ENCODE results near the gene SPRYD4. TPM values are rescaled to one million over a fixed set of nuclear protein-coding genes. Genes with fewer than 3 reads are reported as not detected.
A peak's percentile ranks its signal among the peaks of the same experiment; 100 is the strongest.

Gene SPRYD4
- total RNA-seq, 1 donor from 2014 or later, result 1.1 TPM

DNA sequence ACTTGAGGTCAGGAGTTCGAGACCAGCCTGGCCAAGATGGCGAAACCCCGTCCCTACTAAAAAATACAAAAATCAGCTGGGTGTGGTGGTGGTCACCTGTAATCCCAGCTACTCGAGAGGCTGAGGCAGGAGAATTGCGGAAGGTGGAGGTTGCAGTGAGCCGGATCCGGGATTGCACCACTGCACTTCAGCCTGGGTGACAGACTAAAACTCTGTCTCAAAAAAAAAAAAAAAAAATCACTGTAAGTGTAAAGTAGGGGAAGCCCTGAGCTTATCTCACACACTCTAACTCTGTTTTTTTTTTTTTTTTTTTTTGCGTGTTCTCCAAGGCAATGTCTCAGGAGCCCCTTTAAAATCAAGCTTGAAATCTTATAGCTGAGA is 52.8 kb downstream of the SPRYD4 start:
- no peaks in the 10 kb centered on the region for H3K27me3 ChIP-seq (ENCODE audit: control insufficient read depth, insufficient read depth, low read length)
- DNase-seq (ENCODE audit: low read depth), result no peak
- H3K4me3 ChIP-seq (ENCODE audit: low read depth, low read length), result peak overlapping the region; percentile 52
- FAIRE-seq, result no peak
- H3K36me3 ChIP-seq (ENCODE audit: control insufficient read depth, insufficient read depth, low read length), result no peaks in the 10 kb centered on the region
- TF ChIP-seq, protein P1, sequence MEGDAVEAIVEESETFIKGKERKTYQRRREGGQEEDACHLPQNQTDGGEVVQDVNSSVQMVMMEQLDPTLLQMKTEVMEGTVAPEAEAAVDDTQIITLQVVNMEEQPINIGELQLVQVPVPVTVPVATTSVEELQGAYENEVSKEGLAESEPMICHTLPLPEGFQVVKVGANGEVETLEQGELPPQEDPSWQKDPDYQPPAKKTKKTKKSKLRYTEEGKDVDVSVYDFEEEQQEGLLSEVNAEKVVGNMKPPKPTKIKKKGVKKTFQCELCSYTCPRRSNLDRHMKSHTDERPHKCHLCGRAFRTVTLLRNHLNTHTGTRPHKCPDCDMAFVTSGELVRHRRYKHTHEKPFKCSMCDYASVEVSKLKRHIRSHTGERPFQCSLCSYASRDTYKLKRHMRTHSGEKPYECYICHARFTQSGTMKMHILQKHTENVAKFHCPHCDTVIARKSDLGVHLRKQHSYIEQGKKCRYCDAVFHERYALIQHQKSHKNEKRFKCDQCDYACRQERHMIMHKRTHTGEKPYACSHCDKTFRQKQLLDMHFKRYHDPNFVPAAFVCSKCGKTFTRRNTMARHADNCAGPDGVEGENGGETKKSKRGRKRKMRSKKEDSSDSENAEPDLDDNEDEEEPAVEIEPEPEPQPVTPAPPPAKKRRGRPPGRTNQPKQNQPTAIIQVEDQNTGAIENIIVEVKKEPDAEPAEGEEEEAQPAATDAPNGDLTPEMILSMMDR (IDR thresholded peaks at IDR 0.05; ENCODE audit: insufficient read depth, low read length, severe bottlenecking), result no peak

DNA sequence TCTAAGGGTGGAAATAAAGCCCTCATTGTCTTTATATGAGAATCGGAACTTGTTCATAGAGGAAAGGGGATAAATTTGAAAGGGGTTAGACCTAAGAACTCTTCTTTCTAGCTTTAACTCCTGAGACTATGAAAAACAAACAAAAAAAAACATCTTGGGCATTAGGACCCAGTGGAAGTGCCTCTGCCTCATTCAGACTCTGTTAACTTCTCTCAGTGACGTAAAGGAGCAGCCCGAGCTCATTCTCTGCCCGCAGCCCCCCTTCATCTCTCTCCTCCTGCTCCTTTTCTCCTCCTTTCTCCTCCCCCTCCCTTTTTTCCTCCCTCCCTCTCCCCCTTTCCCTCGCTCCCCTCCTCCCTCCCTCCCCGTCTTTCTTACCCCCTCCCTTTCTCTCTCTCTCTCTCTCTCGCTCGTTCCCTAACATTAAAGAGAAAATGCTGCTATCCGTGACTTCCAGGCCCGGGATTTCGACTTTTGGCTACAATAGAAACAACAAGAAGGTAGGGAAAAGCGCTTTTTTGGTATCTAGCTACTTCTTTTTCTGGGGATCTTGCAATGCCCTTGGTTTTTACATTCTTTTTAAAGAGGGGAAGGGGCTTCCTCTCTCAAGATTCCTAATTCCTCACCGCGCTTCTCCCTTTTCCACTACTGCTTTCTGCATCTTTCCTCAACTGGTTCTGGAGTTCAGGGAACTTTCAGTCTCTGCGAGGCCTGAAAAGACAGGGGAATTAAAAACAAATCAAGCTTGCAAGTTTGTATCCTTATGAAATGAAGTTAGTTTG is 53.4 kb downstream of the SPRYD4 start, which contains the start of gene RBMS2:
RBMS2 (plus strand) TSS at position 231 of the 782 bp plus-strand sequence; CDS start at position 435, 204 bp downstream.
- no peaks in the 10 kb centered on the region for H3K36me3 ChIP-seq (ENCODE audit: control insufficient read depth, insufficient read depth, low read length)
- no peaks in the 10 kb centered on the region for H3K27me3 ChIP-seq (ENCODE audit: control insufficient read depth, insufficient read depth, low read length)
- TF ChIP-seq, protein P1 (IDR thresholded peaks at IDR 0.05; ENCODE audit: insufficient read depth, low read length, severe bottlenecking), result no peak
- DNase-seq (ENCODE audit: low read depth) (peak; percentile 85), FAIRE-seq (no peak)
- peak within 1 kb of the TSS; percentile 52 for H3K4me3 ChIP-seq (ENCODE audit: low read depth, low read length)

DNA sequence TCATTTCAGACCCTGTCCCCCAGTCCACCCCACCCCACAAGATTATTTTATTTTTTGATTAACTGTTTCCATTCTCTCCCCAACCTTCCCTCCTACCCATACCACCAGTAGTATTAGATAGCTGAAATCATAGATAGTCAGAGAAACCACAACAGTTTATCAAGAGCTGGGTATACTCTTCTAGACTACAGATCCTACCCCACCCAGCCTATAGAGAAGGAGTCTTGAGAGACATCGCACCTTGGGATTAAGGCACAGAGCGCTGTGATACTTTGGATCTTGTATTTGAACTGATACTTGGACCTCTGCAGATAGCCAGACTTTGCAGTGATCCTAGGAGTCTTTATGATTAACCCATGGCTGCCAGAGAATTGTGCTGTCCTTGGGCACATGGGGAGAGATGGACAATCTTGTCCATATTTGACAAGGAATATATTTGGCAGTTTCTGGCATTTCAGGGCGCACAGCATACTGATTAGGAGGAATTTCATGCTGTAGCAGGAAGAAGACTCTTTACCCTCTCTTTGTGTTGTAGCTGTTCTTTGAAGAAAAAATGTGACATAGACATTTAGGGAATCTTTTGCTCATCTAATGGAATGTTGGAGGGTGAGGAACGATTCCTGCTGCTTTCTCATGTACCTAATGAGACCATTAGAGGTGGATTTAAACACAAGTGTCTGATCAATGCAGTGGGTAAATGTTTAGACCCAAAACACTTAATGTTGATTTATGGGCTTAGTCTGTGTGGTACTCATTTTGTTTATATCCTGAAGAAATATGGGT is 54.2 kb downstream of the SPRYD4 start:
- no peak for FAIRE-seq
- Histone ChIP-seq H3K4me3 (ENCODE audit: low read depth, low read length) (peak overlapping the region; percentile 52), H3K36me3 (ENCODE audit: control insufficient read depth, insufficient read depth, low read length) (no peaks in the 10 kb centered on the region), H3K27me3 (ENCODE audit: control insufficient read depth, insufficient read depth, low read length) (no peaks in the 10 kb centered on the region)
- TF ChIP-seq, protein P1 (IDR thresholded peaks at IDR 0.05; ENCODE audit: insufficient read depth, low read length, severe bottlenecking), result no peak
- DNase-seq (ENCODE audit: low read depth), result peak; percentile 39

DNA sequence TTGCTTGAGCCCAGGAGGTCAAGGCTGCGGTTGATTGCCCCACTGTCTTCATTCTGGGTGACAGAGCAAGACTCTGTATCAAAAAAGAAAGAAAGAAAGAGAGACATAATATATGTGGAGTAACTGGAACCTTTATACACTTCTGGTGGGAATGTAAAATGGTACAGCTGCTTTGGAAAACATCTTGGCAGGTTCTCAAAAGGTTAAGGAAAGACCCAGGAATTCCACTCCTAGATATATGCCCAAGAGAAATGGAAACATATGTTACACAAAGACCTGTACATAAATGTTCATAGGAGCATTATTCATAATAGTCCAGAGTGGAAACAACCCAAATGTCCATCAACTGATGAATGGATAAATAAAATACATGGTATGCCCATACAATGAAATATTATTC is 60.5 kb downstream of the SPRYD4 start:
- DNase-seq (ENCODE audit: low read depth) (no peak), FAIRE-seq (no peak)
- TF ChIP-seq, protein P1 (IDR thresholded peaks at IDR 0.05; ENCODE audit: insufficient read depth, low read length, severe bottlenecking), result no peak
- no peak overlapping the region for H3K4me3 ChIP-seq (ENCODE audit: low read depth, low read length)
- no peaks in the 10 kb centered on the region for H3K27me3 ChIP-seq (ENCODE audit: control insufficient read depth, insufficient read depth, low read length)
- peaks cover 3% of the 10 kb centered on the region for H3K36me3 ChIP-seq (ENCODE audit: control insufficient read depth, insufficient read depth, low read length)

Other genes starting within 250 kb of the SPRYD4 start
- gene RNF41, start 246.7 kb upstream of the SPRYD4 start, total RNA-seq, result 102 and 158 TPM in 2 replicates
- 25.3 and 40.5 TPM in 2 replicates for gene NABP2, start 244.2 kb upstream of the SPRYD4 start, total RNA-seq
- gene SLC39A5, start 238.5 kb upstream of the SPRYD4 start, total RNA-seq, result 0.13 and 0.26 TPM in 2 replicates
- gene ANKRD52, start 210.2 kb upstream of the SPRYD4 start, total RNA-seq, result 6.8 and 11.3 TPM in 2 replicates
- 2.7 and 5.3 TPM in 2 replicates for gene COQ10A, start 201.6 kb upstream of the SPRYD4 start, total RNA-seq
- 64.8 and 89.4 TPM in 2 replicates for gene CS, start 168.2 kb upstream of the SPRYD4 start, total RNA-seq
- 59.9 and 91.1 TPM in 2 replicates for gene CNPY2, start 152.6 kb upstream of the SPRYD4 start, total RNA-seq
- gene PAN2, start 134.6 kb upstream of the SPRYD4 start, total RNA-seq, result 20.5 and 30.7 TPM in 2 replicates
- 0.13 TPM in 1 of 2 replicates, not detected in the other for gene IL23A, start 129.7 kb upstream of the SPRYD4 start, total RNA-seq
- 47.5 and 47.9 TPM in 2 replicates for gene STAT2, start 108.5 kb upstream of the SPRYD4 start, total RNA-seq
- gene APOF, start 105.7 kb upstream of the SPRYD4 start, total RNA-seq, result not detected in 2 replicates
- gene TIMELESS, start 19.2 kb upstream of the SPRYD4 start, total RNA-seq, result 3.4 and 3.6 TPM in 2 replicates
- 0.26 TPM in 1 of 2 replicates, not detected in the other for gene MIP, start 13.9 kb upstream of the SPRYD4 start, total RNA-seq
- 5.2 and 6.1 TPM in 2 replicates for gene GLS2, start 19.6 kb downstream of the SPRYD4 start, total RNA-seq
- gene RBMS2, start 53.2 kb downstream of the SPRYD4 start, total RNA-seq, result 9.2 and 11.0 TPM in 2 replicates
- 10.8 and 19.1 TPM in 2 replicates for gene BAZ2A, start 161.7 kb downstream of the SPRYD4 start, total RNA-seq
- 519 and 608 TPM in 2 replicates for gene ATP5F1B, start 177.4 kb downstream of the SPRYD4 start, total RNA-seq
- gene PTGES3, start 219.7 kb downstream of the SPRYD4 start, total RNA-seq, result 58.4 and 64.3 TPM in 2 replicates

All from bronchial epithelial cell (primary cell).